ENCODE results near the gene NIM1K.
"Not testable (repeated sequence)": the region's sequence is repeated elsewhere in the genome, so short reads cannot be mapped to it uniquely, and the experiment has no call there.

NIM1K gene

DNA sequence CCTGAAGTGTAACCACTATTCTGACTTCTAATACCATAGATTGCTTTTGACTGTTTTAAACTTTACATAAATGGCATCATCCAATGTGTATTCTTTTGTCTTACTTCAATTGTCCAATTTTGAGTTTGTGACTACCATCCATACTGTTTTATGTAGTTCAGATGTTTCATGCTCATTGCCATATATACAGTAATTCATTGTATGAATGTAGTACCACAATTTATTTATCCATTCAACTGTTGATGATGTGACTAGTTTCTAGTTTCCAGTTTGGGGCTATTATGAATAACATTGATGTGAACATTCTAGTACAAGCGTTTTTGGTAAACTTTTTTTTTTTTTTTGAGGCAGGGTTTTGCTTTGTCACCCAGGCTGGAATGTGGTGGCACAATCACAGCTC, 66.1 kb downstream of the NIM1K start:
- no peaks in the 10 kb centered on the region for H3K9me3 ChIP-seq (ENCODE audit: control insufficient read depth, low read depth, low read length)

DNA sequence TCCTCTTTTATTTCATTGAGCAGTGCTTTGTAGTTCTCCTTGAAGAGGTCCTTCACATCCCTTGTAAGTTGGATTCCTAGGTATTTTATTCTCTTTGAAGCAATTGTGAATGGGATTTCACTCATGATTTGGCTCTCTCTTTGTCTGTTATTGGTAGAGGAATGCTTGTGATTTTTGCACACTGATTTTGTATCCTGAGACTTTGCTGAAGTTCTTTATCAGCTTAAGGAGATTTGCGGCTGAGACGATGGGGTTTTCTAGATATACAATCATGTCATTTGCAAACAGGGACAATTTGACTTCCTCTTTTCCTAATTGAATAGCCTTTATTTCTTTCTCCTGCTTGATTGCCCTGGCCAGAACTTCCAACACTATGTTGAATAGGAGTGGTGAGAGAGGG, 70.2 kb downstream of the NIM1K start:
- H3K9me3 ChIP-seq (ENCODE audit: control insufficient read depth, low read depth, low read length); H3K36me3 ChIP-seq (ENCODE audit: control insufficient read depth, low read depth, low read length); H3K4me3 ChIP-seq (ENCODE audit: low read length); H3K4me1 ChIP-seq (ENCODE audit: control insufficient read depth, low read depth, low read length); H3K9ac ChIP-seq (ENCODE audit: low read length); H3K27ac ChIP-seq (ENCODE audit: low read length); H3K27me3 ChIP-seq (ENCODE audit: control insufficient read depth, insufficient read depth, low read length): not testable (repeated sequence)

More for the DNA sequence above, 66.1 kb downstream of the NIM1K start:
- Histone ChIP-seq H3K9ac (ENCODE audit: low read length) (no peak overlapping the region), H3K27ac (ENCODE audit: low read length) (no peak overlapping the region), H3K4me3 (ENCODE audit: low read length) (no peak overlapping the region), H3K27me3 (ENCODE audit: control insufficient read depth, insufficient read depth, low read length) (no peaks in the 10 kb centered on the region), H3K4me1 (ENCODE audit: control insufficient read depth, low read depth, low read length) (no peaks in the 10 kb centered on the region), H3K36me3 (ENCODE audit: control insufficient read depth, low read depth, low read length) (no peaks in the 10 kb centered on the region)

DNA sequence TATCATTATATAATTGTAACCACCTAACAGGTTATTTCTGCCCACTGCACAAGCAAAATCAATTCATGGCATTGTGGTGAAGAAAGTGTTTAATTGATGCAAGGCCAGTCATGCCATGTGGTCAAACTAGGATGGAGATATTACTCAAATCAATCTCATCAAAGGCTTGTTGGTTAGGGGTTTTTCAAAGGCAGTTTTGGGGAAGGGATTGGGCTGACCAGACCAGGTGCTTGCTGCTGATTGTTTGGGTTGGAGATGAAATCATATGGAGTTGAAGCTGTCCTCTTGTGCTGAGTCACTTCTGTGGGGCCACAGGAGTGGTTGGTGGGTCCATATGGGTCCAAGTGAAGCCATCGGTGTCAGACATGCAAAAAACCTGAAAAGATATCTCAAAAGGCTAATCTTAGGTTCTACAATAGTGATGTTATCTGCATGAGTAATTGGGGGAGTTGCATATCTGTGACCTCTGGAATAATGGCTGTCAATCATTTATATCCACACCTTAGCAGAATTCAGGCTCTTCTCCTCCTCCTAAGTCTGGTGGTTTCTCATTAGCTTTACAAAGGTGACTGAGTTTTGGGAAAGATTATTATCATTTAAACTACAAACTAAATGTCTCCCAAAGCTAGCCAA, 76.3 kb downstream of the NIM1K start:
- Histone ChIP-seq H3K9ac (ENCODE audit: low read length) (no peak overlapping the region), H3K27ac (ENCODE audit: low read length) (no peak overlapping the region), H3K27me3 (ENCODE audit: control insufficient read depth, insufficient read depth, low read length) (no peaks in the 10 kb centered on the region), H3K4me1 (ENCODE audit: control insufficient read depth, low read depth, low read length) (no peaks in the 10 kb centered on the region), H3K36me3 (ENCODE audit: control insufficient read depth, low read depth, low read length) (no peaks in the 10 kb centered on the region), H3K4me3 (ENCODE audit: low read length) (no peak overlapping the region), H3K9me3 (ENCODE audit: control insufficient read depth, low read depth, low read length) (no peaks in the 10 kb centered on the region)

DNA sequence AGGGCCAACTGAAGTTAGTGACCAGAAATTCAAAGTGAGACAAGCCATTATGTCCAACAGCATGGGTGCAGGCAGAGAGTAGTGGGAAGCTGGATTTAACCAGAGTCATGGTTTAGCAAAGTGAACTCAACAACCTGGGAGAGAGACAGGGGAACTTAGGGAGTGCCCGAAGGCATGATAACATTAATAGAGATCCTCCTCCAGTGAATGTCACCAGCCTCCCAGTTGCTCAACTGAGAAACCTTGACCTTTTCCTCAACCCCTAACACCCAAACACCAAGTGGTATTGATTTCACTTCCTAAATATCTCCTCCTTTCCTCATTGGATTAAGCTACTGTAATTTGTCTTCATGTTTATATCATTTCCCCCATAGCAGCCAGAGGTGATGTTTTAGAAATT, 78.6 kb downstream of the NIM1K start:
- no peak overlapping the region for H3K27ac ChIP-seq (ENCODE audit: low read length)
- H3K36me3 ChIP-seq (ENCODE audit: control insufficient read depth, low read depth, low read length), result no peaks in the 10 kb centered on the region
- H3K4me3 ChIP-seq (ENCODE audit: low read length), result no peak overlapping the region
- no peak overlapping the region for H3K9ac ChIP-seq (ENCODE audit: low read length)
- no peaks in the 10 kb centered on the region for H3K9me3 ChIP-seq (ENCODE audit: control insufficient read depth, low read depth, low read length)
- peaks cover 3% of the 10 kb centered on the region for H3K4me1 ChIP-seq (ENCODE audit: control insufficient read depth, low read depth, low read length)
- H3K27me3 ChIP-seq (ENCODE audit: control insufficient read depth, insufficient read depth, low read length), result no peaks in the 10 kb centered on the region

DNA sequence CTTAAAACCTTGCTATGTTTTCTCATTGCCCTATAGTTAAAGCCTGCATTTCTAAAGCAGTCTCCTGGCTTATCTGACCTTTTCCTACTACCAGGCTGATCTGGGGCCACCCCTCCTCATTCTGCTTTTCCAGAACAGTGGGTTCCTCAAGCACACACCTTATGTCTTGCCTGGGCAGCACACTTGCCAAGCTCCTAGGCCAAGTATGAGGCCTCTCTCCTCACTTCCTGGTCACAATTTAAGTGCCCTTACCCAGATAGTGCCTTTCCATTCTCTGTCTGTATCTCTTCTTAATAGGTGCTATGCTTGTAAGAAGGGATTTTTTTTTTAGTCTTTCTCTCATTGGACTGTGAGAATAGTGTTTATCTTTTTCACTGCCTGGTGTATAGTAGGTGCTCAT, 81.5 kb downstream of the NIM1K start:
- no peak overlapping the region for H3K27ac ChIP-seq (ENCODE audit: low read length)
- no peak overlapping the region for H3K9ac ChIP-seq (ENCODE audit: low read length)
- H3K36me3 ChIP-seq (ENCODE audit: control insufficient read depth, low read depth, low read length), result no peaks in the 10 kb centered on the region
- H3K4me1 ChIP-seq (ENCODE audit: control insufficient read depth, low read depth, low read length), result peaks cover 3% of the 10 kb centered on the region
- H3K4me3 ChIP-seq (ENCODE audit: low read length), result no peak overlapping the region
- no peaks in the 10 kb centered on the region for H3K27me3 ChIP-seq (ENCODE audit: control insufficient read depth, insufficient read depth, low read length)
- no peaks in the 10 kb centered on the region for H3K9me3 ChIP-seq (ENCODE audit: control insufficient read depth, low read depth, low read length)

DNA sequence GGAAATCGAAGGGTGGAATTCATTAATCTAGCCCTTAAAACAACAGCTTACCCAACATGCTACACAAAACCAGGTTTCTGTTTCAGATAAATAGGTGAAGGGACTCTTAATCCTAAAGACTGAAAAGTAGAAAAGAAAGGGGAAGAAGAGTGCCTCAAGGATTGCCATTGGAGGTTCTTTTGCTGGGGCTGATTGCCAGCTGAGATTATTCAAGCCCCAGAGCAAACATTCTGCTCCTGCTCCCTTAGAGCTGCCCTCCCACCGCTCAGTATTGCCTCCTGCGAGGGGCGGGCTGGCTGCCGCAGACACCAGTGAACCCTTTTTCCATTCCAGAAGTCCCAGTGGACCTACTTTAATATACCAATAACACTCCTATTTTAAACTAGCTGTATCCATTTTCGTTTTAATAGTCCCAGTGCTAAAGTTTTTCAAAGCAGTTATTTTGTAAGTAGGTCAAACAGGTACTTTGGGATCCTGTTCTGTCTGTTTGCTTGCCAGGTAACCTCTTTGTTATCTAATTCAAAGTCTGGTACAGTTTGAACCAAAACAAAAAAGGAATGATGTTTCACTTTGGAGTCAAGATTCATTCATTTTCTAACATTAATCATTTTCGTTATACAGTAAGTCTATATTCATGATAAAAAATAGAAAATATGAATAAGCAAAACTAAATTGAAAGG, 82.5 kb downstream of the NIM1K start:
- peaks cover 3% of the 10 kb centered on the region for H3K4me1 ChIP-seq (ENCODE audit: control insufficient read depth, low read depth, low read length)
- H3K27me3 ChIP-seq (ENCODE audit: control insufficient read depth, insufficient read depth, low read length), result no peaks in the 10 kb centered on the region
- H3K9ac ChIP-seq (ENCODE audit: low read length), result no peak overlapping the region
- H3K36me3 ChIP-seq (ENCODE audit: control insufficient read depth, low read depth, low read length), result no peaks in the 10 kb centered on the region
- H3K27ac ChIP-seq (ENCODE audit: low read length), result no peak overlapping the region
- H3K9me3 ChIP-seq (ENCODE audit: control insufficient read depth, low read depth, low read length), result no peaks in the 10 kb centered on the region
- no peak overlapping the region for H3K4me3 ChIP-seq (ENCODE audit: low read length)

DNA sequence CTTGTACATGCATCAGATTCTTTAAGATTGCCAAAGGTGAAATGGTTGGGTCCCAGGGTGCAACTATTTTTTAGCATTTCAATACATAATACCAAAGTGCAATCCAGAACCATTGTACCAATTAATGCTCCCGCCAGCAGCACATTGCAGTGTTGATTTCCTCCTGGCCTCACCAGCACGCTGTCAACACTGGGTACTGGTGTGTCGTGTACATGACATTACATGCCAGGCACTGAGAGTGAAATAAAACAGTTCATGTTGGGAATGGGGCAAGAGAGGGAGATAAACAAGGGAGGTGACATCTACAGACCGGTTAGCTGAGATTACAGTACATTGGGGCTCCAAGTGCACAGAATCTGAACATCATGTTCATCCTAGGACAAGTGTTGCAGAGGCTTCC, 83.4 kb downstream of the NIM1K start:
- no peaks in the 10 kb centered on the region for H3K36me3 ChIP-seq (ENCODE audit: control insufficient read depth, low read depth, low read length)
- no peak overlapping the region for H3K4me3 ChIP-seq (ENCODE audit: low read length)
- H3K27me3 ChIP-seq (ENCODE audit: control insufficient read depth, insufficient read depth, low read length), result no peaks in the 10 kb centered on the region
- H3K9ac ChIP-seq (ENCODE audit: low read length), result no peak overlapping the region
- no peaks in the 10 kb centered on the region for H3K9me3 ChIP-seq (ENCODE audit: control insufficient read depth, low read depth, low read length)
- no peak overlapping the region for H3K27ac ChIP-seq (ENCODE audit: low read length)
- peaks cover 3% of the 10 kb centered on the region for H3K4me1 ChIP-seq (ENCODE audit: control insufficient read depth, low read depth, low read length)

DNA sequence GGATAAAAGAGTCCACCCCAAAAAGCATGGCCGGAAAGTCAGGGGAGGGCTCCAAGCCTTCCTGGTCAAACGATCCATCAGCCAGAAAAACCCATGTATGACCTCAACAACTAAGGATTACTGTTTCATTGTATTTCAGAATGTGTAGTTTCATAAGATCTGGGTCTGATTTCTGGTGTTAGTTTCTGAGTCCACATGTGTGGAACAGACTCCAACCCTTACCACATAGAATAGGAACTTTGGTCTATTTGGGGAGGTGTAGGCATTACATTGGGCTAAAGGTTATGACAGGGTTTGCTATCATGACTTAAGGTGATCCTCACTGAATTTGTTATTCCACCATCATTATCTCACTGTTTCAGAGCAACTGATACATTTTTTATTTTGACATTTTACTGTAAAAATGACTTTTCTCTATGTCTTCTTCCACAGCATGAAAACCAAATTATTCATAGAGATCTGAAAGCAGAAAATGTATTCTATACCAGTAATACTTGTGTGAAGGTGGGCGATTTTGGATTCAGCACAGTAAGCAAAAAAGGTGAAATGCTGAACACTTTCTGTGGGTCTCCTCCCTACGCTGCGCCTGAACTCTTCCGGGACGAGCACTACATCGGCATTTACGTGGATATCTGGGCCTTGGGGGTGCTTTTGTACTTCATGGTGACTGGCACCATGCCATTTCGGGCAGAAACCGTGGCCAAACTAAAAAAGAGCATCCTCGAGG, 87.7 kb downstream of the NIM1K start:
- Histone ChIP-seq H3K27ac (ENCODE audit: low read length) (no peak overlapping the region), H3K4me1 (ENCODE audit: control insufficient read depth, low read depth, low read length) (no peaks in the 10 kb centered on the region), H3K9me3 (ENCODE audit: control insufficient read depth, low read depth, low read length) (no peaks in the 10 kb centered on the region), H3K9ac (ENCODE audit: low read length) (no peak overlapping the region), H3K27me3 (ENCODE audit: control insufficient read depth, insufficient read depth, low read length) (no peaks in the 10 kb centered on the region), H3K36me3 (ENCODE audit: control insufficient read depth, low read depth, low read length) (no peaks in the 10 kb centered on the region), H3K4me3 (ENCODE audit: low read length) (no peak overlapping the region)

DNA sequence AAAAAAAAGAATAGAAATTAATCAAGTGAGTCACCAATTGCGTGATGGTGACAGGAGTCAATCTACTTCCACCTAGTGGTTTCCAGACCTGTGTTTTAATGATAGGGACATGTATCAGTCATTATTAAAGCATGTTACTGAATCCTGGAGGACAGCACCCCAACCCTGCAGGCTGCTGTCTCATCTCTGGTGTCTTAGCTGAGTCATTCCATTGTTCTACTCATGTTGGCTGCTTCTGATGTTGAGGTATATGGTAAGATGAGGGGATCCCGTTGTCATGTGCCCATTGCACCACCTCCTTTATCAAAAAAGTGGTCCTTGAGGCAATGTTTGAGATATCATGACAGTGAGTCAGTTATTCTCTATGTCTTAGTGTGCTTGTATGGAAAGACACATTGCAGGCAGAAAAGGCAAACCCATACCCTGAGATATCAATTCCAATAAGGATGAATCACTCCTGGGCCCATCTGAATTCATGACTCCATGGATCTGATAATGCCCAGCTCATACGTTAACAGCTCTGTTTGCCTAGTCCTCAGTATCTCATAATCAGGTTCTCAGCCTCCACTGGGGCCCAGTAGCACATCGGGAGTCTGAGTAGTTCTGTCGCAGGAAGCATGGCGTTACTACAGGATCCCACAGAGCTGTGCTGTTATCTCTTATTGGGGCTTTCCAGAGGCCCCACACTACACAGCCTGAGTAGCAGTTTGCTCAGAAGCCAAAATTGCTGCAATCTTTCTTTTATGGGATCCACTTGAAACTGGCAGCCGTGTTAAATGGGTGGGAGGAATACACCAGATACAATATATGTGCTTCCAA, 90.0 kb downstream of the NIM1K start:
- no peak overlapping the region for H3K27ac ChIP-seq (ENCODE audit: low read length)
- no peak overlapping the region for H3K9ac ChIP-seq (ENCODE audit: low read length)
- H3K36me3 ChIP-seq (ENCODE audit: control insufficient read depth, low read depth, low read length), result peaks cover 3% of the 10 kb centered on the region
- H3K9me3 ChIP-seq (ENCODE audit: control insufficient read depth, low read depth, low read length), result no peaks in the 10 kb centered on the region
- H3K4me3 ChIP-seq (ENCODE audit: low read length), result no peak overlapping the region
- no peaks in the 10 kb centered on the region for H3K27me3 ChIP-seq (ENCODE audit: control insufficient read depth, insufficient read depth, low read length)
- H3K4me1 ChIP-seq (ENCODE audit: control insufficient read depth, low read depth, low read length), result no peaks in the 10 kb centered on the region

DNA sequence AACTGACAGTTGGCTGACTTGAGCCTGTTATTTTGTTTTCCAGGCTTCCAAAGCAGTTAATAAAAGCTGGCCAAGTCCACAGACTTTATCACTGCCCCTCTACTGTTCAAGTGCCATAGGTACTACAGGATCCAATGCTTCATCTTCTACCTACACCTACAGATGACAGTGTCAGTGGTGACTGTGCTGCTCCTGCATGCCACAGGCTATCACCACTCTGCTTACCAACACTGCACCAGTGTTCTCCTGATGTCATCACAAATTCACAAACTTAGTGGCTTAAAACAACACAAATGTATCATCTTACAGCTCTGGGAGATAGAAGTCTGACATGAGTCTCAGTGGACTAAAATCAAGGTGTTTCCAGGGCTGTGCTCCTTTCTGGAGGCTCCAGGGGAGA, 94.6 kb downstream of the NIM1K start:
- Histone ChIP-seq H3K36me3 (ENCODE audit: control insufficient read depth, low read depth, low read length) (peaks cover 45% of the 10 kb centered on the region), H3K4me1 (ENCODE audit: control insufficient read depth, low read depth, low read length) (no peaks in the 10 kb centered on the region), H3K4me3 (ENCODE audit: low read length) (no peak overlapping the region), H3K9me3 (ENCODE audit: control insufficient read depth, low read depth, low read length) (no peaks in the 10 kb centered on the region), H3K9ac (ENCODE audit: low read length) (no peak overlapping the region), H3K27ac (ENCODE audit: low read length) (no peak overlapping the region), H3K27me3 (ENCODE audit: control insufficient read depth, insufficient read depth, low read length) (no peaks in the 10 kb centered on the region)

DNA sequence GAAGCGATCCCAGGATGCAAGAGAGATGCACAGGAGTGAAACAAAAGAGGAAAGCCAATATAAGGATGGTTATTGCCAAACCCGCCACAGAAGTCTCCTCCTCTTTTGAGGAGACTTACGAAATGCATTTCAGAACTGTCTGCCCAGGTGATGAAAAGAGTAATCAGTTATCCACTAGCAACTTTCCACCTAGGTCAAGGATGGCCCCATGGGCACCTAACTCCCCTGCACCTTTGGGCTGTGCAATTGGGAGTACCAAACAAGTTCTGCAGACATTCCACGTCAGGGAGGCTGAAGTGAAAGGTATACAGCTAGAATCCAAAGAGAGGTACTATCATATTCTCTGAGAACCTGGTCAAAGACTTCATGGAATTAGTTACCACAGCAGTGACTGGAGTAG, 95.5 kb downstream of the NIM1K start:
- no peaks in the 10 kb centered on the region for H3K27me3 ChIP-seq (ENCODE audit: control insufficient read depth, insufficient read depth, low read length)
- no peaks in the 10 kb centered on the region for H3K4me1 ChIP-seq (ENCODE audit: control insufficient read depth, low read depth, low read length)
- H3K9ac ChIP-seq (ENCODE audit: low read length), result no peak overlapping the region
- peaks cover 51% of the 10 kb centered on the region for H3K36me3 ChIP-seq (ENCODE audit: control insufficient read depth, low read depth, low read length)
- no peak overlapping the region for H3K27ac ChIP-seq (ENCODE audit: low read length)
- no peak overlapping the region for H3K4me3 ChIP-seq (ENCODE audit: low read length)
- no peaks in the 10 kb centered on the region for H3K9me3 ChIP-seq (ENCODE audit: control insufficient read depth, low read depth, low read length)
